K562 (cell line): ENCODE results near the gene ATP8B2. TPM values are rescaled to one million over a fixed set of nuclear protein-coding genes. Genes with fewer than 3 reads are reported as not detected.

Experiments
- ATAC-seq: fragments of 200-7000 bp; cut with Tn5 transposase; 3 replicates; pipeline ENCODE4 v1.9.1; 2020; ENCODE audit warnings: moderate library complexity
- BruUV-seq: library from RNA; stranded (reverse); fragments of 400-500 nt; replicated peaks from 2 replicates; lab custom pipeline; 2021; lab: Mats Ljungman, UMichigan
- CTCF ChIA-PET: fragments of 300-600 bp; formaldehyde crosslinking; extraction: SDS; loops from one replicate; lab custom pipeline; 2021; ENCODE audit warnings: low intra/inter-chr PET ratio; lab: Yijun Ruan, JAX
- POLR2A ChIA-PET: fragments of 300-600, 350-650 bp; sonication (Branson Sonifier 250); formaldehyde crosslinking; extraction: SDS; loops from one replicate; lab custom pipeline; 2021; ENCODE audit warnings: antibody characterized with exemption, inconsistent platforms; lab: Yijun Ruan, JAX
- DNase-seq, 4 experiments: peaks; one replicate each; pipeline versions ENCODE4 v3.0.0 to v3.0.0-alpha.2; 2011 to 2018; ENCODE audit warnings: low spot score in 3 of 4, mixed read lengths in 3 of 4; ENCODE audit errors: extremely low read depth in 1 of 4
- FAIRE-seq: peaks from 2 replicates; lab custom pipeline; 2011; peaks lifted over from hg19 to GRCh38; lab: Jason Lieb, UNC
- H2AFZ ChIP-seq: 2 replicates; pipeline ENCODE4 v1.6.0; 2011; ENCODE audit warnings: low read depth, low read length, control low read depth, inconsistent platforms
- H3K27ac ChIP-seq: fragments of 200-600 bp; 3 replicates; pipeline ENCODE4 v1.8.0; 2011; ENCODE audit warnings: low read depth, mild to moderate bottlenecking, control low read depth, inconsistent platforms, low read length, moderate library complexity, mixed read lengths; ENCODE audit errors: extremely low read depth
- H3K27me3 ChIP-seq, 2 experiments: fragments of 300-600 bp in 1 of 2; 2 replicates in 1 of 2; 3 replicates in 1 of 2; pipeline versions ENCODE4 v1.6.0 to v1.8.0; 2011; ENCODE audit warnings: inconsistent platforms in 2 of 2, low read length in 2 of 2, mild to moderate bottlenecking in 1 of 2, mixed read lengths in 1 of 2, moderate library complexity in 1 of 2; ENCODE audit not compliant: control insufficient read depth in 2 of 2, insufficient read depth in 2 of 2
- H3K36me3 ChIP-seq: fragments of 300-600 bp; 3 replicates; pipeline ENCODE4 v1.8.0; 2011; ENCODE audit warnings: mild to moderate bottlenecking, low read length, inconsistent platforms; ENCODE audit not compliant: control insufficient read depth, insufficient read depth
- H3K4me1 ChIP-seq, 2 experiments: fragments of 200-600 bp in 1 of 2; replicated peaks in 1 of 2; 2 replicates in 1 of 2; 3 replicates in 1 of 2; pipeline versions ENCODE4 v1.5.1 to v1.8.0; 2011; ENCODE audit warnings: inconsistent platforms in 2 of 2, low read length in 2 of 2, mild to moderate bottlenecking in 1 of 2, mixed read lengths in 1 of 2, moderate library complexity in 1 of 2; ENCODE audit not compliant: control insufficient read depth in 2 of 2, insufficient read depth in 2 of 2
- H3K4me2 ChIP-seq: 2 replicates; pipeline ENCODE4 v1.6.1; 2011; ENCODE audit warnings: low read length, control low read depth, inconsistent platforms, mixed read lengths; ENCODE audit not compliant: insufficient read depth
- H3K4me3 ChIP-seq: fragments of 200-600 bp; sonication (generic), shearing (Covaris generic); 2 replicates; pipeline ENCODE4 v1.5.1; 2016; ENCODE audit warnings: control low read depth, inconsistent platforms
- H3K79me2 ChIP-seq: fragments of 200-600 bp; 3 replicates; pipeline ENCODE4 v1.8.0; 2011; ENCODE audit warnings: low read length, inconsistent platforms; ENCODE audit not compliant: control insufficient read depth, insufficient read depth
- H3K9ac ChIP-seq, 2 experiments: 2 replicates each; pipeline versions ENCODE4 v1.6.0 to v1.6.1; 2011; ENCODE audit warnings: low read depth in 2 of 2, low read length in 2 of 2, control low read depth in 1 of 2, inconsistent platforms in 1 of 2, mild to moderate bottlenecking in 1 of 2, mixed read lengths in 1 of 2; ENCODE audit not compliant: insufficient read depth in 1 of 2
- H3K9me1 ChIP-seq: one replicate; pipeline ENCODE4 v1.6.0; 2011; ENCODE audit warnings: inconsistent platforms, mild to moderate bottlenecking, low read length, moderate library complexity; ENCODE audit not compliant: control insufficient read depth, insufficient read depth
- H3K9me3 ChIP-seq: replicated peaks from 2 replicates; pipeline ENCODE4 v1.5.1; 2011; ENCODE audit warnings: low read depth, low read length, inconsistent platforms; ENCODE audit not compliant: control insufficient read depth, insufficient read depth
- H4K20me1 ChIP-seq: replicated peaks from 2 replicates; pipeline ENCODE4 v1.6.1; 2011; ENCODE audit warnings: low read length, inconsistent platforms, mixed read lengths; ENCODE audit not compliant: control insufficient read depth, insufficient read depth
- ARID1B ChIP-seq: fragments of 450-650 bp; IDR thresholded peaks from 2 replicates; pipeline ENCODE4 v1.6.1; 2016; ENCODE audit warnings: antibody characterized with exemption, mild to moderate bottlenecking, inconsistent platforms
- CBFB ChIP-seq: sonication (generic); formaldehyde crosslinking; IDR thresholded peaks from 2 replicates; pipeline ENCODE4 v1.4.0; 2020; ENCODE audit warnings: mild to moderate bottlenecking, missing genetic modification reagents
- CEBPB ChIP-seq: fragments of 450-650 bp; IDR thresholded peaks from 2 replicates; pipeline ENCODE4 v1.6.1; 2016; ENCODE audit warnings: missing genetic modification characterization, missing compliant biosample characterization
- CTCF ChIP-seq, 3 experiments: IDR thresholded peaks in 2 of 3; conservative IDR thresholded peaks in 1 of 3; 2 replicates each; pipeline ENCODE4 v1.5.1; 2011 to 2012; ENCODE audit warnings: low read length in 3 of 3, mild to moderate bottlenecking in 3 of 3, control low read depth in 2 of 3, improper control_type of control experiment in 1 of 3, inconsistent platforms in 1 of 3, low read depth in 1 of 3, mixed read lengths in 1 of 3, moderate library complexity in 1 of 3; ENCODE audit not compliant: insufficient read depth in 2 of 3
- GATA2 ChIP-seq: sonication (generic); formaldehyde crosslinking; IDR thresholded peaks from 2 replicates; pipeline ENCODE4 v1.4.0; 2020; ENCODE audit warnings: mild to moderate bottlenecking, missing genetic modification reagents
- HCFC1 ChIP-seq: IDR thresholded peaks from 2 replicates; pipeline ENCODE4 v1.6.1; 2012; ENCODE audit warnings: low read depth, low read length, improper control_type of control experiment
- L3MBTL2 ChIP-seq: fragments of 450-650 bp; IDR thresholded peaks from 2 replicates; pipeline ENCODE4 v1.6.1; 2016; ENCODE audit warnings: mild to moderate bottlenecking, moderate library complexity
- MAFG ChIP-seq: fragments of 450-650 bp; conservative IDR thresholded peaks from 2 replicates; pipeline ENCODE4 v1.6.1; 2016; ENCODE audit warnings: missing genetic modification characterization, missing compliant biosample characterization
- PKNOX1 ChIP-seq: fragments of 450-650 bp; IDR thresholded peaks from 2 replicates; pipeline ENCODE4 v1.6.1; 2016
- SIN3A ChIP-seq, 2 experiments: fragments of 150-350 bp in 1 of 2; IDR thresholded peaks; 2 replicates each; pipeline ENCODE4 v1.6.1; 2011 to 2016; ENCODE audit warnings: borderline replicate concordance in 2 of 2, low read depth in 2 of 2, low read length in 2 of 2, mild to moderate bottlenecking in 2 of 2, moderate library complexity in 2 of 2; ENCODE audit not compliant: control insufficient read depth in 1 of 2
- SMAD4 ChIP-seq: fragments of 250-450 bp; sonication (Bioruptor Pico); conservative IDR thresholded peaks from 2 replicates; pipeline ENCODE4 v1.8.0; 2021; ENCODE audit warnings: inconsistent platforms, mild to moderate bottlenecking, moderate library complexity
- TCF3 ChIP-seq: sonication (generic); formaldehyde crosslinking; IDR thresholded peaks from 2 replicates; pipeline ENCODE4 v1.4.0; 2020; ENCODE audit warnings: mild to moderate bottlenecking, missing genetic modification reagents
- ZBTB7A ChIP-seq: IDR thresholded peaks from 2 replicates; pipeline ENCODE4 v1.6.1; 2011; ENCODE audit warnings: low read depth, mild to moderate bottlenecking, low read length, moderate library complexity, borderline replicate concordance; ENCODE audit not compliant: control insufficient read depth
- ZNF778 ChIP-seq: fragments of 450-650 bp; formaldehyde crosslinking; IDR thresholded peaks from 2 replicates; pipeline ENCODE4 v1.4.0; 2020; ENCODE audit warnings: mild to moderate bottlenecking, moderate library complexity
- WGBS: fragments of 100-300 bp; shearing (Covaris generic); methylation state at CpG from one replicate; pipeline ENCODE4 v1.1.6; 2016; ENCODE audit warnings: low coverage, mixed read lengths; ENCODE audit not compliant: insufficient coverage; ENCODE audit errors: missing lambda C conversion rate; 5-methylcytosine and 5-hydroxymethylcytosine counted together
- in situ Hi-C: fragments of 300-500 bp; cut with MboI; formaldehyde crosslinking; loops from 4 replicates; pipeline ENCODE4 v1.15.0; 2018; ENCODE audit warnings: inconsistent platforms, mixed read lengths
- intact Hi-C: fragments of 100-400 bp; cut with micrococcal nuclease; formaldehyde crosslinking; loops from 2 replicates; pipeline ENCODE4 v1.14.2; 2022
- polyA plus RNA-seq, 8 experiments: library from polyadenylated mRNA; depleted of rRNA in 4 of 8; stranded (reverse) in 5 of 8; unstranded in 3 of 8; fragments of >200 nt; fragmentation: Nextera tagmentation in 2 of 8; fragmentation: Illumina TruSeq in 1 of 8; extraction: Ambion mirVana in 2 of 8; extraction: Trizol in 1 of 8; gene quantifications; 2 replicates each; pipeline versions ENCODE4 v1.2.1 to v1.2.3, GENCODE V29; 2011 to 2014; ENCODE audit warnings: inconsistent platforms in 1 of 8, missing spikeins in 1 of 8
- total RNA-seq, 7 experiments: library from RNA; depleted of rRNA in 6 of 7; stranded (reverse); fragments of >200 nt in 6 of 7; fragmentation: Illumina TruSeq in 2 of 7; extraction: Trizol in 2 of 7; gene quantifications; 2 replicates each; pipeline versions ENCODE4 v1.2.1 to v1.2.3, GENCODE V29; 2011 to 2021; ENCODE audit warnings: low replicate concordance in 1 of 7

The ATP8B2 gene
- total and polyA plus RNA-seq, 9 of the 15 experiments (the other 6 are each of a cell fraction or from before 2014, with no cell fraction given), result 0.27 to 33.2 (median 18.4) TPM

- no peaks in the 10 kb centered on the region for H4K20me1 ChIP-seq
- H3K9me1 ChIP-seq, result no peaks in the 10 kb centered on the region
- H3K4me2 ChIP-seq, result peak within 1 kb of the TSS; percentile 78
- 0% methylated on average over 6 of the region's 9 CpGs for whole genome bisulfite sequencing
- ChIA-PET POLR2A (interaction anchor here (0.5 to 1.6 kb wide), 5 partner anchors 13 to 544 kb away, joined by 3 to 8 read pairs (median 4); no protein-coding TSS in a partner anchor), CTCF (no interaction called here)
- H2AFZ ChIP-seq, result peak within 1 kb of the TSS; percentile 88
- peak; percentile 91 for ATAC-seq
- H3K4me1 ChIP-seq, result peaks cover 27 to 40% of the 10 kb centered on the region in 2 experiments; a peak in 4 of 5 replicates
- FAIRE-seq, result peak; percentile 99
- in situ Hi-C loops, result no loop called here
- peaks cover 21% of the 10 kb centered on the region for H3K79me2 ChIP-seq
- peak within 1 kb of the TSS; percentile 77 to 80; a peak in 3 of 4 replicates for H3K9ac ChIP-seq
- H3K27ac ChIP-seq, result peak within 1 kb of the TSS; percentile 85
- peaks cover 3% of the 10 kb centered on the region; the same call in 1 of the 2 replicates for H3K9me3 ChIP-seq
- TSS peak; percentile 58 for BruUV-seq
- no peaks in the 10 kb centered on the region for H3K27me3 ChIP-seq
- no peaks in the 10 kb centered on the region for H3K36me3 ChIP-seq
- DNase-seq, result peak; percentile 58 to 93 (median 73)
- intact Hi-C loops, result loop anchor here (2.0 kb wide), 1 partner anchor 30 kb away; no protein-coding TSS in a partner anchor
- peak within 1 kb of the TSS; percentile 31 for H3K4me3 ChIP-seq
- TF ChIP-seq MAFG (tag) (no peak), TCF3 (CRISPR knock-in tag) (peak; percentile 83), PKNOX1 (peak; percentile 58), HCFC1 (no peak), GATA2 (CRISPR knock-in tag) (peak; percentile 95), ARID1B (peak; percentile 87), SMAD4 (CRISPR knock-in tag) (peak; percentile 98), CBFB (CRISPR knock-in tag) (no peak), ZNF778 (CRISPR knock-in tag) (no peak), ZBTB7A (no peak), CEBPB (peak; percentile 29; the same call in 1 of the 2 replicates), CTCF (IDR thresholded peaks at IDR 0.05 in 2 of 3, conservative IDR thresholded peaks at IDR 0.05 in 1 of 3; ENCODE audit: insufficient read depth in 2 of 3, low read depth in 1 of 3, low read length in 3 of 3) (peak; percentile 20 to 32 (median 30); a peak in 2 of 6 replicates), SIN3A (IDR thresholded peaks at IDR 0.05; ENCODE audit: borderline replicate concordance in 2 of 2, control insufficient read depth in 1 of 2, low read depth in 2 of 2, low read length in 2 of 2) (peak; percentile 55 to 79; a peak in 1 of 4 replicates), L3MBTL2 (peak; percentile 83)
Observed at GRCh38 chr1:154320882-154321608, 4.3 kb upstream of the ATP8B2 start, which contains the start of gene AQP10. AQP10 (plus strand) TSS chr1:154321093; CDS start chr1:154321156, 63 bp downstream.
